GM12878 (cell line): Measurements from ENCODE around the gene SEPHS1. TPM values are rescaled to one million over a fixed set of nuclear protein-coding genes. Genes with fewer than 3 reads are reported as not detected.

ENCODE experiments used
- ATAC-seq: fragments of 200-7000 bp; cut with Tn5 transposase; 3 replicates; pipeline ENCODE4 v1.9.1; 2020; ENCODE audit warnings: mild to moderate bottlenecking, moderate library complexity
- BruUV-seq: library from RNA; stranded (reverse); fragments of 400-500 nt; replicated peaks from 2 replicates; lab custom pipeline; 2021; lab: Mats Ljungman, UMichigan
- CTCF ChIA-PET: fragments of 300-600 bp; sonication (Branson Sonifier 250); formaldehyde crosslinking; extraction: SDS; loops from one replicate; lab custom pipeline; 2021; ENCODE audit warnings: inconsistent platforms; lab: Yijun Ruan, JAX
- POLR2A ChIA-PET: fragments of 350-600 bp; formaldehyde crosslinking; extraction: SDS; loops from one replicate; lab custom pipeline; 2021; ENCODE audit warnings: inconsistent platforms; lab: Charles Lee
- RAD21 ChIA-PET: fragments of 300-600 bp; sonication (Branson Sonifier 250); formaldehyde crosslinking; loops from one replicate; lab custom pipeline; 2023; ENCODE audit warnings: antibody characterized with exemption; ENCODE audit not compliant: unreplicated experiment; lab: Charles Lee
- SMC1A ChIA-PET: fragments of 300-600 bp; sonication (Branson Sonifier 250); formaldehyde crosslinking; loops from one replicate; lab custom pipeline; 2023; ENCODE audit not compliant: unreplicated experiment, uncharacterized antibody; lab: Charles Lee
- DNase-seq: peaks from one replicate; pipeline ENCODE4 v3.0.0-alpha.2; 2011; ENCODE audit warnings: low read depth, low spot score
- FAIRE-seq: peaks from 3 replicates; lab custom pipeline; 2011; peaks lifted over from hg19 to GRCh38; lab: Jason Lieb, UNC
- H2AFZ ChIP-seq: 2 replicates; pipeline ENCODE4 v1.6.0; 2011; ENCODE audit warnings: low read depth, low read length, control low read depth; ENCODE audit not compliant: control insufficient read depth
- H3K27ac ChIP-seq: 2 replicates; pipeline ENCODE4 v1.5.1; 2011; ENCODE audit warnings: control low read depth; ENCODE audit not compliant: control insufficient read depth, insufficient read depth
- H3K27me3 ChIP-seq, 2 experiments: replicated peaks in 1 of 2; 2 replicates each; pipeline versions ENCODE4 v1.6.0 to v1.6.1; 2011; ENCODE audit warnings: low read length in 1 of 2; ENCODE audit not compliant: control insufficient read depth in 2 of 2, insufficient read depth in 2 of 2
- H3K36me3 ChIP-seq, 2 experiments: 2 replicates each; pipeline ENCODE4 v1.5.1; 2011; ENCODE audit warnings: low read length in 1 of 2; ENCODE audit not compliant: control insufficient read depth in 2 of 2, insufficient read depth in 2 of 2
- H3K4me1 ChIP-seq: 2 replicates; pipeline ENCODE4 v1.6.1; 2011; ENCODE audit warnings: mild to moderate bottlenecking, low read length, moderate library complexity, mixed read lengths; ENCODE audit not compliant: control insufficient read depth, insufficient read depth
- H3K4me2 ChIP-seq: 2 replicates; pipeline ENCODE4 v1.6.0; 2011; ENCODE audit warnings: control low read depth; ENCODE audit not compliant: control insufficient read depth, insufficient read depth
- H3K4me3 ChIP-seq: fragments of 200-600 bp; sonication (generic); 2 replicates; pipeline ENCODE4 v1.5.1; 2016
- H3K79me2 ChIP-seq: 2 replicates; pipeline ENCODE4 v1.6.0; 2011; ENCODE audit warnings: low read length; ENCODE audit not compliant: control insufficient read depth, insufficient read depth
- H3K9ac ChIP-seq: 2 replicates; pipeline ENCODE4 v1.8.0; 2011; ENCODE audit warnings: low read length, control low read depth, mixed read lengths; ENCODE audit not compliant: control insufficient read depth, insufficient read depth
- H3K9me3 ChIP-seq: replicated peaks from 3 replicates; pipeline ENCODE4 v1.5.1; 2011; ENCODE audit warnings: mild to moderate bottlenecking, low read length; ENCODE audit not compliant: control insufficient read depth, insufficient read depth
- H4K20me1 ChIP-seq: 2 replicates; pipeline ENCODE4 v1.6.0; 2011; ENCODE audit not compliant: control insufficient read depth, insufficient read depth
- NFYB ChIP-seq: IDR thresholded peaks from 2 replicates; pipeline ENCODE4 v1.6.1; 2011; ENCODE audit warnings: low read depth, mild to moderate bottlenecking, low read length, improper control_type of control experiment, moderate library complexity; ENCODE audit not compliant: insufficient read depth
- RAD51 ChIP-seq: fragments of 450-650 bp; IDR thresholded peaks from 2 replicates; pipeline ENCODE4 v1.6.1; 2016; ENCODE audit warnings: moderate library complexity, mild to moderate bottlenecking, inconsistent platforms
- ZZZ3 ChIP-seq: IDR thresholded peaks from 2 replicates; pipeline ENCODE4 v1.6.1; 2011; ENCODE audit warnings: low read depth; ENCODE audit not compliant: control insufficient read depth, insufficient read length
- WGBS: methylation state at CpG from one replicate; pipeline ENCODE4 v1.1.6; 2016; ENCODE audit warnings: low lambda C conversion rate; ENCODE audit not compliant: insufficient replicate concordance, insufficient coverage; ENCODE audit errors: missing lambda C conversion rate; 5-methylcytosine and 5-hydroxymethylcytosine counted together
- in situ Hi-C: fragments of 300-500 bp; cut with MboI; formaldehyde crosslinking; loops from 9 replicates; pipeline ENCODE4 v1.14.3; 2018; ENCODE audit warnings: mixed read lengths
- intact Hi-C: fragments of 100-400 bp; cut with micrococcal nuclease; formaldehyde crosslinking; loops from one replicate; pipeline ENCODE4 v1.14.2; 2022; ENCODE audit not compliant: unreplicated experiment
- polyA plus RNA-seq, 11 experiments: library from polyadenylated mRNA; depleted of rRNA in 4 of 11; unstranded in 6 of 11; stranded (reverse) in 5 of 11; fragments of >200 nt; fragmentation: Nextera tagmentation in 4 of 11; fragmentation: Illumina TruSeq in 1 of 11; extraction: Ambion mirVana in 4 of 11; extraction: Trizol in 1 of 11; gene quantifications; 1 replicate in 1 of 11; 2 replicates in 10 of 11; pipeline versions ENCODE4 v1.2.1 to v1.2.3, GENCODE V29; 2011 to 2016; ENCODE audit warnings: inconsistent platforms in 2 of 11, missing spikeins in 2 of 11, low read depth in 1 of 11
- total RNA-seq, 4 experiments: library from RNA; depleted of rRNA in 3 of 4; stranded (reverse); fragments of >200 nt in 3 of 4; fragmentation: Illumina TruSeq in 1 of 4; extraction: Trizol in 1 of 4; gene quantifications; 2 replicates each; pipeline versions ENCODE4 v1.2.1 to v1.2.3, GENCODE V29; 2013 to 2021
- TF ChIP-seq, protein P1 (sequence below): fragments of 450-650 bp; formaldehyde crosslinking; IDR thresholded peaks from 2 replicates; pipeline ENCODE4 v1.4.0; 2020; ENCODE audit warnings: mild to moderate bottlenecking, moderate library complexity
- TF ChIP-seq, protein P2 (sequence below): fragments of 450-650 bp; formaldehyde crosslinking; IDR thresholded peaks from 2 replicates; pipeline ENCODE4 v1.5.0; 2022; ENCODE audit warnings: mild to moderate bottlenecking, missing genetic modification characterization
- TF ChIP-seq, protein P3 (sequence below): IDR thresholded peaks from 2 replicates; pipeline ENCODE4 v1.6.1; 2011; ENCODE audit warnings: mild to moderate bottlenecking, low read depth, low read length, moderate library complexity; ENCODE audit not compliant: insufficient replicate concordance
- TF ChIP-seq, protein P4 (sequence below): IDR thresholded peaks from 2 replicates; pipeline ENCODE4 v1.6.1; 2011; ENCODE audit warnings: borderline replicate concordance, low read depth, mild to moderate bottlenecking, moderate library complexity, low read length; ENCODE audit not compliant: insufficient read depth, poor library complexity, severe bottlenecking

The SEPHS1 gene
- total and polyA plus RNA-seq, 10 of the 15 experiments (the other 5 are each of a cell fraction or from before 2014, with no cell fraction given): 14.7 to 85.4 (median 48.5) TPM

DNA sequence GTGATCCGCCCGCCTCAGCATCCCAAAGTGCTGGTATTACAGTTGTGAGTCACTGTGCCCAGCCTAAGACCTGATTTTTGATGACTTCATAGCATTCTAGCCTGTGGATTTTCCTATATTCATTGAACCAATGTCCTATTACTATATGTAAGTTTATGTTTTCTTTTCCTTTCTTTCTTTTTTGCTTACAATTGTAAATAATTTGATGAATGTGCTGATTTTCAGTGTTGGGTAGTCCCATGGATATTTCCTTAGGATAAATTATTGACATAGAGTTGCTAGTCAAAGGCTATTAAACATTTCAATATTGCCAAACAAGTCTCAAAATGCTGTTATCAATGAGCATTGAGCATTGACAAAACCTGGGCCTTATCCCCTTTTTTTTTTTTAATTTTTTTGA is 38.3 kb downstream of the SEPHS1 start (continued):
- TF ChIP-seq, protein P1, sequence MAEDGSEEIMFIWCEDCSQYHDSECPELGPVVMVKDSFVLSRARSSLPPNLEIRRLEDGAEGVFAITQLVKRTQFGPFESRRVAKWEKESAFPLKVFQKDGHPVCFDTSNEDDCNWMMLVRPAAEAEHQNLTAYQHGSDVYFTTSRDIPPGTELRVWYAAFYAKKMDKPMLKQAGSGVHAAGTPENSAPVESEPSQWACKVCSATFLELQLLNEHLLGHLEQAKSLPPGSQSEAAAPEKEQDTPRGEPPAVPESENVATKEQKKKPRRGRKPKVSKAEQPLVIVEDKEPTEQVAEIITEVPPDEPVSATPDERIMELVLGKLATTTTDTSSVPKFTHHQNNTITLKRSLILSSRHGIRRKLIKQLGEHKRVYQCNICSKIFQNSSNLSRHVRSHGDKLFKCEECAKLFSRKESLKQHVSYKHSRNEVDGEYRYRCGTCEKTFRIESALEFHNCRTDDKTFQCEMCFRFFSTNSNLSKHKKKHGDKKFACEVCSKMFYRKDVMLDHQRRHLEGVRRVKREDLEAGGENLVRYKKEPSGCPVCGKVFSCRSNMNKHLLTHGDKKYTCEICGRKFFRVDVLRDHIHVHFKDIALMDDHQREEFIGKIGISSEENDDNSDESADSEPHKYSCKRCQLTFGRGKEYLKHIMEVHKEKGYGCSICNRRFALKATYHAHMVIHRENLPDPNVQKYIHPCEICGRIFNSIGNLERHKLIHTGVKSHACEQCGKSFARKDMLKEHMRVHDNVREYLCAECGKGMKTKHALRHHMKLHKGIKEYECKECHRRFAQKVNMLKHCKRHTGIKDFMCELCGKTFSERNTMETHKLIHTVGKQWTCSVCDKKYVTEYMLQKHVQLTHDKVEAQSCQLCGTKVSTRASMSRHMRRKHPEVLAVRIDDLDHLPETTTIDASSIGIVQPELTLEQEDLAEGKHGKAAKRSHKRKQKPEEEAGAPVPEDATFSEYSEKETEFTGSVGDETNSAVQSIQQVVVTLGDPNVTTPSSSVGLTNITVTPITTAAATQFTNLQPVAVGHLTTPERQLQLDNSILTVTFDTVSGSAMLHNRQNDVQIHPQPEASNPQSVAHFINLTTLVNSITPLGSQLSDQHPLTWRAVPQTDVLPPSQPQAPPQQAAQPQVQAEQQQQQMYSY (CRISPR knock-in tag): no peak

DNA sequence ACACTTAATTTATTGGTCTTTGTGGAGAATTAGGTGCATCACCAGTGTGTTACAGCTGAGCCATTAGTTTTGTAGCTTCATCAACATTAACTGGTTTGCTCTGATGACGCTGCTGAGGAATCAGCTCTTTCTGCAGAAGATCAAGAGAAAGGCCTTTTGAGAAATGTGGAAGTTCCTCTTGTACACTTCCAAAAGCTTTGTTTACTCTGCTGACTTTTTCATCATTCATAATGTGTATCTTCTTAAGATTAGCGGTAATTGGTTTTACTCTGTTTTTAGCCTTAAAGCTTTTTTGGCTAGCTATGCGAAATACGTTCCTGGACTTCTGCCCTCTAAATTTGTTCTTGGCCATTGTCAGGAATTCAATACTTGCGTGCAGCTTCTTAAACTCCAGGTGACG is 40.0 kb downstream of the SEPHS1 start:
- ATAC-seq: no peak
- H4K20me1 ChIP-seq: no peaks in the 10 kb centered on the region
- H3K36me3 ChIP-seq: no peaks in the 10 kb centered on the region
- no peaks in the 10 kb centered on the region for H3K4me1 ChIP-seq
- ChIA-PET POLR2A (no interaction called here), SMC1A (interaction anchor here (0.8 kb wide), 1 partner anchor 21 kb away, joined by 3 read pairs; no protein-coding TSS in a partner anchor), RAD21 (interaction anchor here (1.5 kb wide), 1 partner anchor 148 kb away, joined by 3 read pairs; no protein-coding TSS in a partner anchor), CTCF (no interaction called here)
- no peaks in the 10 kb centered on the region for H3K9me3 ChIP-seq
- H3K27ac ChIP-seq: no peak overlapping the region
- H3K27me3 ChIP-seq: no peaks in the 10 kb centered on the region
- in situ Hi-C loops (no loop called here), intact Hi-C loops (no loop called here)
- WGBS: 83% methylated on average over 6 of the region's 6 CpGs
- no peak overlapping the region for H3K9ac ChIP-seq
- no peaks in the 10 kb centered on the region for H3K79me2 ChIP-seq
- TF ChIP-seq, protein P2, sequence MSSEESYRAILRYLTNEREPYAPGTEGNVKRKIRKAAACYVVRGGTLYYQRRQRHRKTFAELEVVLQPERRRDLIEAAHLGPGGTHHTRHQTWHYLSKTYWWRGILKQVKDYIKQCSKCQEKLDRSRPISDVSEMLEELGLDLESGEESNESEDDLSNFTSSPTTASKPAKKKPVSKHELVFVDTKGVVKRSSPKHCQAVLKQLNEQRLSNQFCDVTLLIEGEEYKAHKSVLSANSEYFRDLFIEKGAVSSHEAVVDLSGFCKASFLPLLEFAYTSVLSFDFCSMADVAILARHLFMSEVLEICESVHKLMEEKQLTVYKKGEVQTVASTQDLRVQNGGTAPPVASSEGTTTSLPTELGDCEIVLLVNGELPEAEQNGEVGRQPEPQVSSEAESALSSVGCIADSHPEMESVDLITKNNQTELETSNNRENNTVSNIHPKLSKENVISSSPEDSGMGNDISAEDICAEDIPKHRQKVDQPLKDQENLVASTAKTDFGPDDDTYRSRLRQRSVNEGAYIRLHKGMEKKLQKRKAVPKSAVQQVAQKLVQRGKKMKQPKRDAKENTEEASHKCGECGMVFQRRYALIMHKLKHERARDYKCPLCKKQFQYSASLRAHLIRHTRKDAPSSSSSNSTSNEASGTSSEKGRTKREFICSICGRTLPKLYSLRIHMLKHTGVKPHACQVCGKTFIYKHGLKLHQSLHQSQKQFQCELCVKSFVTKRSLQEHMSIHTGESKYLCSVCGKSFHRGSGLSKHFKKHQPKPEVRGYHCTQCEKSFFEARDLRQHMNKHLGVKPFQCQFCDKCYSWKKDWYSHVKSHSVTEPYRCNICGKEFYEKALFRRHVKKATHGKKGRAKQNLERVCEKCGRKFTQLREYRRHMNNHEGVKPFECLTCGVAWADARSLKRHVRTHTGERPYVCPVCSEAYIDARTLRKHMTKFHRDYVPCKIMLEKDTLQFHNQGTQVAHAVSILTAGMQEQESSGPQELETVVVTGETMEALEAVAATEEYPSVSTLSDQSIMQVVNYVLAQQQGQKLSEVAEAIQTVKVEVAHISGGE (CRISPR knock-in tag): no peak
- no peak for TF ChIP-seq ZZZ3
- TF ChIP-seq, protein P3, sequence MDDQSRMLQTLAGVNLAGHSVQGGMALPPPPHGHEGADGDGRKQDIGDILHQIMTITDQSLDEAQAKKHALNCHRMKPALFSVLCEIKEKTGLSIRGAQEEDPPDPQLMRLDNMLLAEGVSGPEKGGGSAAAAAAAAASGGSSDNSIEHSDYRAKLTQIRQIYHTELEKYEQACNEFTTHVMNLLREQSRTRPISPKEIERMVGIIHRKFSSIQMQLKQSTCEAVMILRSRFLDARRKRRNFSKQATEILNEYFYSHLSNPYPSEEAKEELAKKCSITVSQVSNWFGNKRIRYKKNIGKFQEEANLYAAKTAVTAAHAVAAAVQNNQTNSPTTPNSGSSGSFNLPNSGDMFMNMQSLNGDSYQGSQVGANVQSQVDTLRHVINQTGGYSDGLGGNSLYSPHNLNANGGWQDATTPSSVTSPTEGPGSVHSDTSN: no peak
- no peak for TF ChIP-seq NFYB
- no peak for TF ChIP-seq RAD51
- TF ChIP-seq, protein P4, sequence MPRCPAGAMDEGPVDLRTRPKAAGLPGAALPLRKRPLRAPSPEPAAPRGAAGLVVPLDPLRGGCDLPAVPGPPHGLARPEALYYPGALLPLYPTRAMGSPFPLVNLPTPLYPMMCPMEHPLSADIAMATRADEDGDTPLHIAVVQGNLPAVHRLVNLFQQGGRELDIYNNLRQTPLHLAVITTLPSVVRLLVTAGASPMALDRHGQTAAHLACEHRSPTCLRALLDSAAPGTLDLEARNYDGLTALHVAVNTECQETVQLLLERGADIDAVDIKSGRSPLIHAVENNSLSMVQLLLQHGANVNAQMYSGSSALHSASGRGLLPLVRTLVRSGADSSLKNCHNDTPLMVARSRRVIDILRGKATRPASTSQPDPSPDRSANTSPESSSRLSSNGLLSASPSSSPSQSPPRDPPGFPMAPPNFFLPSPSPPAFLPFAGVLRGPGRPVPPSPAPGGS: no peak
- no TSS peak for BruUV-seq
- H2AFZ ChIP-seq: no peak overlapping the region
- H3K4me3 ChIP-seq: no peak overlapping the region
- no peak for FAIRE-seq
- no peak overlapping the region for H3K4me2 ChIP-seq
- DNase-seq: no peak
